ENCODE results near the gene SLC24A4.
A peak's percentile ranks its signal among the peaks of the same experiment; 100 is the strongest.

The SLC24A4 gene

DNA sequence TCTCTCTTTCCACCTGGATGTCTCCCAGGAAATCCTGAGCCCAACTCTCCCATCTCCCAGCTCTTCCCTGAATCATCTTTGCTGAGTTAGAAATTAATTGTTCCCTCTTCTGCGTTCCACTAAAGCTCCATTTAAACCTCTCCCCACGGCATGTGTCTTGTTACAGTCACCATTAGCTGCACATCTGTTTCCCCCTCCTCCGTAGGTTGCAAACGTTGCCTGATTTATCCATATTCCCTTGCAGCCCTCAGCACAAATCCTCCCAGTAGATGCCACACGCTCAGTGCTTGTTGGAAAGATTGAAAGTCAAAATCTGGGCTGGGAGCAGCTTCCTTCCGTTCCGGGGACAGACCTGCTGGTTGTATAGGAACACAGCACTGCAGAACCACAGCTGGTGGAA, 90.4 kb downstream of the SLC24A4 start:
- TF ChIP-seq, protein P1, sequence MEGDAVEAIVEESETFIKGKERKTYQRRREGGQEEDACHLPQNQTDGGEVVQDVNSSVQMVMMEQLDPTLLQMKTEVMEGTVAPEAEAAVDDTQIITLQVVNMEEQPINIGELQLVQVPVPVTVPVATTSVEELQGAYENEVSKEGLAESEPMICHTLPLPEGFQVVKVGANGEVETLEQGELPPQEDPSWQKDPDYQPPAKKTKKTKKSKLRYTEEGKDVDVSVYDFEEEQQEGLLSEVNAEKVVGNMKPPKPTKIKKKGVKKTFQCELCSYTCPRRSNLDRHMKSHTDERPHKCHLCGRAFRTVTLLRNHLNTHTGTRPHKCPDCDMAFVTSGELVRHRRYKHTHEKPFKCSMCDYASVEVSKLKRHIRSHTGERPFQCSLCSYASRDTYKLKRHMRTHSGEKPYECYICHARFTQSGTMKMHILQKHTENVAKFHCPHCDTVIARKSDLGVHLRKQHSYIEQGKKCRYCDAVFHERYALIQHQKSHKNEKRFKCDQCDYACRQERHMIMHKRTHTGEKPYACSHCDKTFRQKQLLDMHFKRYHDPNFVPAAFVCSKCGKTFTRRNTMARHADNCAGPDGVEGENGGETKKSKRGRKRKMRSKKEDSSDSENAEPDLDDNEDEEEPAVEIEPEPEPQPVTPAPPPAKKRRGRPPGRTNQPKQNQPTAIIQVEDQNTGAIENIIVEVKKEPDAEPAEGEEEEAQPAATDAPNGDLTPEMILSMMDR (conservative IDR thresholded peaks at IDR 0.05): no peak
- no peak overlapping the region for H3K27ac ChIP-seq

- H3K27ac ChIP-seq: no peak overlapping the region
- TF ChIP-seq, protein P1 (conservative IDR thresholded peaks at IDR 0.05): no peak
Observed at GRCh38 chr14:92414690-92415445, 91.9 kb downstream of the SLC24A4 start.

- H3K27ac ChIP-seq: no peak overlapping the region
- TF ChIP-seq, protein P1 (conservative IDR thresholded peaks at IDR 0.05): no peak
Observed at GRCh38 chr14:92415969-92416368, 93.0 kb downstream of the SLC24A4 start.

DNA sequence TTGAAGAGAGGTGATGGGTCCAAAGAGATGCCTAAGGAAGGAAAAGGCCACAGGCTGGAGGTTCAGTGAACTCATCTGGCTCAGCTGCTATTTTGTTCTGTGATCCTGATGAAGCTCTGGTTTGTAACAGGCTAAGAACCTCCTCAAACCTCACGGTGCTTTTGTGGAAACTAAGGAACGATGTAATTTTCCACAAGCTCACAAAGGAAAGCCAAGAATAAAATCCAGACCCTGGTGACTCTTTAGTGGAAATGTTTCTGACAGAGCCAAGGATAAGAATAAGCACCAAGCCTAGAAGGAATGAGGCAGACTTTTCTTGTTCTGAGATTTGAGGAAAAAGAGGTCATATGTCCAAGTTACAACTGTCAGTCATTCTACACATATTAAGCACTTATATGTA, 93.6 kb downstream of the SLC24A4 start:
- TF ChIP-seq, protein P1 (conservative IDR thresholded peaks at IDR 0.05): no peak
- no peak overlapping the region for H3K27ac ChIP-seq

DNA sequence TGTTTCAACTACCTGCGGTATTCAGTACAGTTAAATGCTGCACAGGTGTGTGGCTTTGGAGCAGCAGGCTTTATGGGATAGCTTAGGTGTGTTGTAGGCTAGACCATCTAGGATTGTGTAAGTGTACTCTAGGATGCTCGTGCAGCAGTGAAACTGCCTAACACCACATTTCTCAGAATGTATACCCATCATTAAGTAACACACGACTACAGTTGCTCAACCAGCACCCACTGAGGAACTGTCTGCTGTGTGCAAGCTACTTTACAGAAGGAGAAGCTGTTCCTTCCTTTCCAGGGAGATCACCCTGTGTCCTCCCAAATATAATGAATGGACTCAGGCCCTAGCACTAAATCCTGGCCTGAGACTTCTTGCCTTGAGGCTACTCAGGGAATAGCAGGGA, 94.8 kb downstream of the SLC24A4 start:
- TF ChIP-seq, protein P1 (conservative IDR thresholded peaks at IDR 0.05): no peak
- H3K27ac ChIP-seq: no peak overlapping the region

DNA sequence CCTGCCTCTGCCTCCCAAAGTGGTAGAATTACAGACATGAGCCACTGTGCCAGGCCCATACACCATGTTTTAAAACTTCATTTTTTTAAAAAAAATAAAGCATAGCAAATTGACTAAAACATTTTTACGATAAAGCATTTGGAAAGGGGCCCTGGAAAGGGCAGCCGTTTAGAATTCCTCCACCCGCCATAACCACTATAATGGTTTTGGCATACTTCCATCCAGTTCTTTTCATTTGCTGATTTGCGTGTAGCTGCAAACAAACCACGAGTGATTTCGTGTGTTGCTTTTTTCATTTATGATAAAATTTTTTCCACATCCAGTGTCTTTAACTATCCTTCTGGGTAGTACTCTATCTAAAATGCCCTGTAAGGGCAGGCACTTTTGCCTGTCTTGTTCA, 98.8 kb downstream of the SLC24A4 start:
- TF ChIP-seq, protein P1 (conservative IDR thresholded peaks at IDR 0.05): no peak
- H3K27ac ChIP-seq: peak overlapping the region; percentile 20; the same call in 1 of the 2 replicates

- H3K27ac ChIP-seq: no peak overlapping the region
- TF ChIP-seq, protein P1 (conservative IDR thresholded peaks at IDR 0.05): no peak
Observed at GRCh38 chr14:92425101-92425500, 102.1 kb downstream of the SLC24A4 start.
